Fibroblast of mammary gland (primary cell): Measurements from ENCODE around the gene DHRSX.

ENCODE experiments used
- DNase-seq: peaks from one replicate; pipeline ENCODE4 v3.0.0-alpha.2; 2010; ENCODE audit warnings: low read depth
- H3K4me3 ChIP-seq: 2 replicates; pipeline ENCODE4 v1.5.1; 2011; ENCODE audit warnings: low read depth, mild to moderate bottlenecking, low read length, moderate library complexity; ENCODE audit not compliant: control insufficient read depth
- TF ChIP-seq, protein P1 (sequence below): conservative IDR thresholded peaks from 2 replicates; pipeline ENCODE4 v1.5.1; 2011; ENCODE audit warnings: low read depth, low read length, inconsistent platforms; ENCODE audit not compliant: control insufficient read depth, insufficient read depth

Gene DHRSX, protein sequence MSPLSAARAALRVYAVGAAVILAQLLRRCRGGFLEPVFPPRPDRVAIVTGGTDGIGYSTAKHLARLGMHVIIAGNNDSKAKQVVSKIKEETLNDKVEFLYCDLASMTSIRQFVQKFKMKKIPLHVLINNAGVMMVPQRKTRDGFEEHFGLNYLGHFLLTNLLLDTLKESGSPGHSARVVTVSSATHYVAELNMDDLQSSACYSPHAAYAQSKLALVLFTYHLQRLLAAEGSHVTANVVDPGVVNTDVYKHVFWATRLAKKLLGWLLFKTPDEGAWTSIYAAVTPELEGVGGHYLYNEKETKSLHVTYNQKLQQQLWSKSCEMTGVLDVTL

DNA sequence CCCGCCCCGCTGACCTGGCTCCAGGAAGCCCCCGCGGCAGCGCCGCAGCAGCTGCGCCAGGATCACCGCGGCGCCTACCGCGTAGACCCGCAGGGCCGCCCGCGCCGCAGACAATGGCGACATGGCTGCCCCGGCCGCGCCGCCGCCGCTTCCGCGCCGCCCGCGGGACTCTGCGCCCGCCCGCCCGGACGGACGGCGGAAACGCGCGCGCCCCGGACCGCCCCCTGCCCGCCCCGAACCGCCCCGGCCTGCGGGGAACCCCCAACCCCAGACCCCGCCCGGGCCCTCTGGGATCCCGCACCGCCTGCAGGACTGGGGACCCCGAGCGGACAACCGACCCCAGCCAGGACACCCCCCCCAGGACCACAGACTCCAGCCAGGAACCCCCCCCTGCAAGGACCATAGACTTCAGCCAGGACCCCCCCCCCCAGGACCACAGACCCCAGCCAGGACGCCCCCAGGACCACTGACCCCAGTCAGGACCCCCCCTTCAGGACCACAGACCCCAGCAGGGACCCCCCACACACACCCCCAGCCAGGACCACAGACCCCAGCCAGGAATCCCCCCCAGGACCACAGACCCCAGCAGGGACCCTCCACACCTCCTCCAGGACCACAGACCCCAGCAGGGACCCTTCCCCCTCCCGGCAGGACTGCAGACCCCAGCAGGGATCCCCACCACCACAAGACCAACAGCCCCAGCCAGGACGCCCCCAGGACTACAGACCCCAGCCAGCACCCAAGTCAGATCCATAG is at the start of gene DHRSX, which contains the start of gene ZBED1:
DHRSX (minus strand) TSS at position 174 of the 756 bp plus-strand sequence; CDS start at position 123, 51 bp downstream.
ZBED1 (minus strand) TSS at position 174 of the 756 bp plus-strand sequence. CDS start 10,257 bp downstream, outside the sequence.
- peak within 1 kb of the TSS; percentile 68 for H3K4me3 ChIP-seq
- TF ChIP-seq, protein P1, sequence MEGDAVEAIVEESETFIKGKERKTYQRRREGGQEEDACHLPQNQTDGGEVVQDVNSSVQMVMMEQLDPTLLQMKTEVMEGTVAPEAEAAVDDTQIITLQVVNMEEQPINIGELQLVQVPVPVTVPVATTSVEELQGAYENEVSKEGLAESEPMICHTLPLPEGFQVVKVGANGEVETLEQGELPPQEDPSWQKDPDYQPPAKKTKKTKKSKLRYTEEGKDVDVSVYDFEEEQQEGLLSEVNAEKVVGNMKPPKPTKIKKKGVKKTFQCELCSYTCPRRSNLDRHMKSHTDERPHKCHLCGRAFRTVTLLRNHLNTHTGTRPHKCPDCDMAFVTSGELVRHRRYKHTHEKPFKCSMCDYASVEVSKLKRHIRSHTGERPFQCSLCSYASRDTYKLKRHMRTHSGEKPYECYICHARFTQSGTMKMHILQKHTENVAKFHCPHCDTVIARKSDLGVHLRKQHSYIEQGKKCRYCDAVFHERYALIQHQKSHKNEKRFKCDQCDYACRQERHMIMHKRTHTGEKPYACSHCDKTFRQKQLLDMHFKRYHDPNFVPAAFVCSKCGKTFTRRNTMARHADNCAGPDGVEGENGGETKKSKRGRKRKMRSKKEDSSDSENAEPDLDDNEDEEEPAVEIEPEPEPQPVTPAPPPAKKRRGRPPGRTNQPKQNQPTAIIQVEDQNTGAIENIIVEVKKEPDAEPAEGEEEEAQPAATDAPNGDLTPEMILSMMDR, result no peak
- no peak for DNase-seq

DNA sequence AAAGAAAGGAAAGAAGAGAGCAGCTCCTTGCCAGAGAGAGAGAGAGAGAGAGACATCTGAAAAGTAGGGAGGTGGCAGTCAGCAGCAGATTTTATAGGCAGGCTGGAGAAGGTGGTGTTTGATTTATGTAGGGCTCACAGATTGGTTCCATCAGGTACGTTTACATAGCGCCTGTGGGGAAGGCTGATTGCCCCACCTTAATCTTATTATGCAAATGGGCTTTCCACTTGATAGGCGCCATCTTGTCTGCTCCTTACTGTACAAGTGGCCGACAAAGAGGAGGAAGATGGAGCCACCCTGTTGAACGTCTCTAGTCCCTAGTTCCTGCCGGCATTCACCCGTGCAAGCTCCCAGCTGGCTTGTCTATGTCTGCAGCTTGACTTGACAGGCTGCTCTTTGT is 49.1 kb upstream of the DHRSX start:
- TF ChIP-seq, protein P1, result no peak
- no peak for DNase-seq
- H3K4me3 ChIP-seq, result no peak overlapping the region

DNA sequence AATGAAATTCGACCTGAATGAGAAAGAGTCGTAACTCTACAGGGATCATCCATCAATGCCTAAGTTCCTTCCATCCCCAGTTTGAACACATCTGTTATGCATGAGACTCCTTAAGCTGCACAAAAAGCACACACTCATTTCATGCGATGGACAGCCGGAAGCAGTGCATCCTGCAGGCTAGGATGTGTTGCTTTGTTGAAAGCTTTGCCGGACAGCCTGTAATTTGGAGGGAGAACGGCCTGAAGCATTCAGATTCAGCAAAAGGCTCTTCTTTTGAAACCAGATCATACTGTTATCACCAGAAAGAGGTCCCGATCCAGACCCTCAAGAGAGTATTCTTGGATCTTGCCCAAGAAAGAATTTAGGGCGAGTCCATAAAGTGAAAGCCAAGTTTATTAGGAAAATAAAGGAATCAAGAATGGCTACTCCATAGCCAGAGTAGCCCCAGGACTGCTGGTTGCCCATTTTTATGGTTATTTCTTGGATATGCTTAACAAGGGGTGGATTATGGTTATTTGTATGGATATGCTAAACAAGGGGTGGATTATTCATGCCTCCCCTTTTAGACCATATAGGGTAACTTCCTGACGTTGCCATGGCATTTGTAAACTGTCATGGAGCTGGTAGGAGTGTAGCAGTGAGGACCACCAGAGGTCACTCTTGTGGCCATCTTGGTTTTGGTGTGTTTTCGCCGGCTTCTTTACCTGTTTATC is 48.1 kb upstream of the DHRSX start:
- no peak for DNase-seq
- TF ChIP-seq, protein P1, result no peak
- H3K4me3 ChIP-seq, result no peak overlapping the region

DNA sequence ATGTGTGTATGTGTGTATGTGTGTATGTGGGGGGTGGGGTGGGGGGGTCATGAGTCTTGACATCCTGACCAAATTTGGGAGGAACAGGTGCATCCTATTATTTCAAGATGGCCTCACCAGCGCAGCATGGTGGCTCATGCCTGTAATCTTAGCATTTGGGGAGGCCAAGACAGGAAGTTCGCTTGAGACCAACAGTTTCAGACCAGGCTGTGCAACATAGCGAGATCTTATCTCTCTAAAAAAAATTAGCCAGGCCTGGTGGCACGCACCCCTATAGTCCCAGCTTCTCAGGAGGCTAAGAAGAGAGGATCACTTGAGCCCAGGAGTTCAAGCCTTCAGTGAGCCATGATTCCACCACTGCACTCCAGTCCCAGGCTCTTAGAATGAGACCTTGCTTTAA is 47.0 kb upstream of the DHRSX start:
- TF ChIP-seq, protein P1, result no peak
- H3K4me3 ChIP-seq, result no peak overlapping the region
- no peak for DNase-seq

DNA sequence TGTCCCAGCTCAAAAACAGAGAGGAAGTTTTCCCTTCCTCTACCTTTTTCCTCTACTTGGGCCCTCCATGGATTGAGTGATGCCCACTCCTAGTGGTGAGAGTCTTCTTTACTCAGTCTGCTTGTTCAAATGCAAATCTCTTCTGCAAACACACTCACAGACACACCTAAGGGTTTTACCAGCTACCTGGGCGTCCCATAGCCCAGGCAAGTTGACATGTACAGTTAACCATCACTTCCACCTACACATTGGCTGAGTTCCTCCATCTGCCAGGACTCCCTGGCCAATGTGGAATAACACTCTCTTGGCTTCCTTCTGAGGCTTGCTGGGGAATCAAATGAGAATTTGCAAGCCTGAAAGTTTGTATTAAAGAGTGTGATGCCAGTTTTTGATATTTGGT is 45.7 kb upstream of the DHRSX start:
- no peak for DNase-seq
- TF ChIP-seq, protein P1, result no peak
- no peak overlapping the region for H3K4me3 ChIP-seq

DNA sequence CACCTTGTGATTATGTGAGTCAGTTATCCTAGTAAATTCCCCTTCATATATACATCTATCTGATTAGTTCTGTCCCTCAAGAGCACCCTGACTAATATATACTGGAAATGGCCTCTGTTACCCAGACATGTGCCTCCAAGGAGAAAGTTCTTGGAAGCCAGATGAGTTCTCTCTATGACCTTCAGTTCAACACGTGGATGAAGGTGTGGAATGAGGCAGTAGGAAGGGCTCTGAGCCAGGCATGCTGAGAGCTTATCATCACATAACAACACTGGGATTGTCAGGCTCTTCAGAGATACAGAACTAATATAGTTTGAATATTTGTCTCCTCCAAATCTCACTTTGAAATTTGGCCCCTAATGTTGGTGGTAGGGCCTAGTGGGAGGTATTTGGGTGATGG is 44.4 kb upstream of the DHRSX start:
- no peak for DNase-seq
- no peak overlapping the region for H3K4me3 ChIP-seq

More for the DNA sequence above, 44.4 kb upstream of the DHRSX start:
- TF ChIP-seq, protein P1, result no peak
